Measurements from ENCODE around the gene CTAG1B.
"Not testable (repeated sequence)": the region's sequence is repeated elsewhere in the genome, so short reads cannot be mapped to it uniquely, and the experiment has no call there.

CTAG1B gene

GRCh38 chrX:154619182-154619581, at the start of gene CTAG1B:
Gene CTAG1B (minus strand): TSS chrX:154619282. CDS start chrX:154619218, 64 bp downstream.
- DNase-seq, result not testable (repeated sequence)

GRCh38 chrX:154661899-154662298, 42.8 kb upstream of the CTAG1B start:
- no peak for DNase-seq

GRCh38 chrX:154661170-154661569, 42.1 kb upstream of the CTAG1B start:
- no peak for DNase-seq

- DNase-seq, result no peak
Observed at GRCh38 chrX:154660541-154660940, 41.5 kb upstream of the CTAG1B start.

- no peak for DNase-seq
Observed at GRCh38 chrX:154658957-154659356, 39.9 kb upstream of the CTAG1B start.

GRCh38 chrX:154658187-154658586, 39.1 kb upstream of the CTAG1B start:
- DNase-seq, result no peak

- DNase-seq, result no peak
Observed at GRCh38 chrX:154657226-154657805, 38.2 kb upstream of the CTAG1B start.

GRCh38 chrX:154655786-154656185, 36.7 kb upstream of the CTAG1B start:
- DNase-seq, result no peak

- no peak for DNase-seq
Observed at GRCh38 chrX:154655346-154655745, 36.3 kb upstream of the CTAG1B start.

GRCh38 chrX:154654925-154655324, 35.8 kb upstream of the CTAG1B start:
- no peak for DNase-seq

GRCh38 chrX:154654372-154654771, 35.3 kb upstream of the CTAG1B start:
- no peak for DNase-seq

GRCh38 chrX:154653413-154653812, 34.3 kb upstream of the CTAG1B start, which contains the start of gene CTAG2:
Gene CTAG2 (minus strand): TSS chrX:154653579. CDS start chrX:154653515, 64 bp downstream.
- not testable (repeated sequence) for DNase-seq

- no peak for DNase-seq
Observed at GRCh38 chrX:154653048-154653401, 33.9 kb upstream of the CTAG1B start.

GRCh38 chrX:154652311-154653047, 33.4 kb upstream of the CTAG1B start:
- DNase-seq, result no peak

- no peak for DNase-seq
Observed at GRCh38 chrX:154650221-154650510, 31.1 kb upstream of the CTAG1B start.

- DNase-seq, result no peak
Observed at GRCh38 chrX:154649503-154650220, 30.6 kb upstream of the CTAG1B start.

- DNase-seq, result no peak
Observed at GRCh38 chrX:154648931-154649330, 29.8 kb upstream of the CTAG1B start.

GRCh38 chrX:154645745-154646378, 26.8 kb upstream of the CTAG1B start:
- DNase-seq, result not testable (repeated sequence)

- DNase-seq, result not testable (repeated sequence)
Observed at GRCh38 chrX:154643708-154644107, 24.6 kb upstream of the CTAG1B start.

GRCh38 chrX:154641740-154642139, 22.7 kb upstream of the CTAG1B start:
- DNase-seq, result not testable (repeated sequence)

- DNase-seq, result not testable (repeated sequence)
Observed at GRCh38 chrX:154633661-154634060, 14.6 kb upstream of the CTAG1B start.

- DNase-seq, result not testable (repeated sequence)
Observed at GRCh38 chrX:154630949-154631348, 11.9 kb upstream of the CTAG1B start.

- DNase-seq, result not testable (repeated sequence)
Observed at GRCh38 chrX:154628960-154629359, 9.9 kb upstream of the CTAG1B start.
